Left colon (tissue), 2 donors: Measurements from ENCODE around the gene GNAI3. TPM values are rescaled to one million over a fixed set of nuclear protein-coding genes. Genes with fewer than 3 reads are reported as not detected.

ENCODE experiments used
- ATAC-seq: fragments of 200-7000 bp; cut with Tn5 transposase; one replicate; pipeline ENCODE4 v1.9.1; 2020; ENCODE audit warnings: mild to moderate bottlenecking, moderate library complexity
- DNase-seq, 2 donors: peaks; one replicate each; pipeline ENCODE4 v3.0.0-alpha.2; 2020
- intact Hi-C, 2 donors: fragments of 100-400 bp; cut with DNase I in 1 of 2; cut with micrococcal nuclease in 1 of 2; formaldehyde crosslinking; loops; one replicate each; pipeline versions ENCODE4 v1.11.2 to v1.14.0; 2022; cut with DNase I, micrococcal nuclease
- total RNA-seq, 2 donors: library from RNA; stranded (reverse); fragmentation: NEBNext Ultra II Directional; extraction: Animal tissue kit (Norgen Biotek cat#: 25700); gene quantifications; one replicate each; pipeline ENCODE4 v1.2.1, GENCODE V29; 2021
- donor health status: DM: no; HTN: no; CAD: no.
- donor health status: DM: yes; HTN: yes; CAD: no.

GNAI3 gene
- total RNA-seq, 2 donors from 2014 or later = 7.0 to 7.7 TPM

GRCh38 chr1:109521002-109521951 is 27.1 kb upstream of the GNAI3 start:
- DNase-seq (no peak), ATAC-seq (no peak)
- intact Hi-C loops = no loop called here

GRCh38 chr1:109522026-109522425 is 26.4 kb upstream of the GNAI3 start:
- intact Hi-C loops = no loop called here
- DNase-seq (no peak), ATAC-seq (no peak)

- intact Hi-C loops = no loop called here
- DNase-seq = no peak
- no peak for ATAC-seq
These were observed 24.7 kb upstream of the GNAI3 start for GRCh38 chr1:109523706-109524105.

- no peak for DNase-seq
- intact Hi-C loops = no loop called here
- ATAC-seq = no peak
These were observed 21.2 kb upstream of the GNAI3 start for GRCh38 chr1:109527098-109527811.

- no peak for ATAC-seq
- intact Hi-C loops = no loop called here
- DNase-seq = no peak
These were observed 20.3 kb upstream of the GNAI3 start for GRCh38 chr1:109527846-109528695.

DNA sequence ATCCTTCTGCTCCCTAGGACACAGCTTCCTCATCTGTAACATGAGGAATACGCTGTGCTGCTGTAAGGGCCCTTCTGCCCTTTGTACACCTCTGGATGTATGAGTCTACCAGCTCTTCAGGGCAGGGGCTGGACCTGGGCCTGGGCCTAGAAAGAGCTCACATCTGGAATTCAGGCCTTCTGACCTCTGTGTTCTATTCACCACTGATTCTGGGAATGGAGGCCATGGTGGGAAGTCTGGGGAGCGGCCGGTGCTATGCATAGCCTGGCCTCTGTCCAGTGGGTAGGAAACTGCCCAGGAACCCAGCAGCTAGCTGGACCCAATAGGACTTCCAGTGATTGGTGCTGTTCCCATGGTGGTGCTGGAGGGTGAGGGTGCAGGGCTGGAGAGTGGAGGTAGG is 19.7 kb upstream of the GNAI3 start:
- DNase-seq (no peak), ATAC-seq (no peak)
- intact Hi-C loops = no loop called here

- no peak for ATAC-seq
- intact Hi-C loops = loop anchor here (5.0 kb wide), 3 partner anchors 33 to 263 kb away; partner anchors contain the start of gene CYB561D1 (in 1 of the 2)
- no peak for DNase-seq
These were observed 18.4 kb upstream of the GNAI3 start for GRCh38 chr1:109529881-109530456.

DNA sequence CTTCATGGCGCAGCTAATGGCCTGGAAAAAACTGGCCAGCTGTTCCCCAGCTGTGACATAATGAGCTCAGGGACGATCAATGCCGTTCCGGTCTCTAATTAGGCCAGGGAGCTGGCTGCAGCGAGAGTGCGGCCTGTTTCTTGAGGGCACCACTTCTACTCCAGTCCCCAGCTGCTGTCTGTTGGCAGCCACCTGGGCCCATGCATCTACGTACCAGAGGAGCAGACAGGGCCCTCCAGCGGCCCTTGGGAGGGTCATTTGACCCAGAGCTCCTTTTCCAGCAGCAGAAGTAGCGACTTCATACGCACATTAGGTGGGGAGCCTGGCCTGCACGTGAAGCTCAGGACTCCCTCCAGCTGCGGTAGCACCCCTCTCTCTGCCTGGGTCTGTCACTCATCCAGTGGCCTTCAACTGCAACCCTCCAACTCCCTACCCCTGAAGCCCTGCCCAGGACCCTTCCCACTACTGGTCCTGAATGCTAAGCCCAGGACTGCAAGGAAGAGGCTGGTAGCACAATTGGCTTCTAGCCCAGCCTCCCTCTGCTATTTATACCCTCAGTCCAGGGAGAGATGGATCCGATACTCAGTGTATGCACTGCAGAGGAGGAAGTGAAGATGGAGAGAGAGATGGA is 17.8 kb upstream of the GNAI3 start:
- ATAC-seq = no peak

DNA sequence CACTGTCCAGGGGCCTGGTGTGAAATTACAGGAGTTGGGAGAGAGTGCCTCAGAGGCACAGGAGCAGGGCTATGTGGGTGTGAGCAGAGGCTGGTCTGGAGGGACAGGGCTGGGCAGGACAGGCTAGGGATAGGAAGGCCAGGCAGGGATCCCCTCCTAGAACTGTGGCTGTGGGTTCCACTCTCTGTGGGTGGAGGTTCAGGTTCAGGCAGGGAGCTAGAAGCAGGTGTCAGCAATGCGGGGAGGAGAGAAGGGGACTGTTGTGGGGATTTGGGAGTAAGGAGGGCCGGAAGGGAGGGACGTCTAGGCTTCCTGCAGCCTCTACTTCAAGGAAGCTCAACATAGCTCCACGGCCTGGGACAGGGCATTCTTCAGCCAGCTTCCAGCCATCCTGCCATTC is 17.0 kb upstream of the GNAI3 start:
- DNase-seq = no peak
- intact Hi-C loops = loop anchor here (5.0 kb wide), 3 partner anchors 34 to 264 kb away; partner anchors contain the start of gene CYB561D1 (in 1 of the 2)
- no peak for ATAC-seq

More for the DNA sequence above, 17.8 kb upstream of the GNAI3 start:
- DNase-seq = no peak
- intact Hi-C loops = loop anchor here (5.0 kb wide), 3 partner anchors 33 to 263 kb away; partner anchors contain the start of gene CYB561D1 (in 1 of the 2)

GRCh38 chr1:109531826-109532364 is 16.5 kb upstream of the GNAI3 start:
- ATAC-seq (no peak), DNase-seq (no peak)
- intact Hi-C loops = loop anchor here (5.0 kb wide), 3 partner anchors 35 to 265 kb away; partner anchors contain the start of gene CYB561D1 (in 1 of the 2)

- intact Hi-C loops = loop anchor here (5.0 kb wide), 3 partner anchors 35 to 265 kb away; partner anchors contain the start of gene CYB561D1 (in 1 of the 2)
- ATAC-seq (peak; percentile 94), DNase-seq (peak; percentile 70 to 80)
These were observed 15.9 kb upstream of the GNAI3 start for GRCh38 chr1:109532365-109533136.

DNA sequence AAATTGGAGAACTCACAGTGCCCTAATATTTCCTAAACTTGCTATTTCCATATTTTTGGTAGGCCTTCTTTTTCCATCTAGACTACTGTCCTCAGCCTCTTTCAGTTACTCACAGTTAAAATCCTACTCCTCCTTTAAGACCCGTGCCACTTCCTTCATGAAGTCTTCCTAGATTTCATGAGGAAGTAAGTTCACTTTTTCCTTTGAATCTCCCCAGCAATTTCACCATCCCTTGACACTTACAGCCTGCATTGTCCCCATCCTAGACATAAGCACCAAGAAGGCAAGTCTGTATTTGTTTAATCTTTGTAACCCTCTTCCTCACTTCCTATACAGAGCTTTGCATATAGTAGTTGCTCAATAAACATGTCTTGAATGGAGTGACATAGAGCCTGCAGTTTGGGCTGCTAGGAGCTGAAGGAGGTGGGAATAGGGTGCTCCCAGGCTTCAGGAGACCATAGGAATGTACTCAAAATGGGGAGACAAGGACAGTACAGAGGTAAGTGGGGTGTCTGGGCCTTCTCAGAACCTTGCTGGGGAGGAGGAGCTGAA is 14.0 kb upstream of the GNAI3 start:
- intact Hi-C loops = loop anchor here (5.0 kb wide), 3 partner anchors 37 to 267 kb away; partner anchors contain the start of gene CYB561D1 (in 1 of the 2)

DNA sequence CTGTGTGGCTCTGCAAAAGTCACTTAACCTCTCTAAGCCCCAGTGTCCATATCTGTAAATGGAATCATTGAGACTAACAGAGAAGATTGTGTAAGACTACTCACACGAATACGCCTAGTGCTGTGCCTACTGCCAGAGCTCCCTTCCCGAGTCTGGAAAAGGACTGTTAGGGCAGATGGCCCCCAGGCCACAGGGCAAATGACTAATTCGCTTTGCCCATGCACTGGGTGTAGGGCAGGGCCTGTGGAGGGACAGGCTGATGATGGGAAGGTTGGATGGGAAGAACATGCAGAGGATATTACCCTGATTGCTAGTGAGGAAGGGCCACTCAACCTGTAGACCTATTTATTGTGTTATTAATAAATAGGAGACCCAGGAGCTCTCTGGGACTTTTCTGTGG is 12.9 kb upstream of the GNAI3 start:
- ATAC-seq (no peak), DNase-seq (no peak)
- intact Hi-C loops = no loop called here

More for the DNA sequence above, 14.0 kb upstream of the GNAI3 start:
- DNase-seq = no peak
- ATAC-seq = no peak

GRCh38 chr1:109535971-109536491 is 12.4 kb upstream of the GNAI3 start:
- intact Hi-C loops = no loop called here
- DNase-seq = no peak
- ATAC-seq = no peak

- intact Hi-C loops = no loop called here
- no peak for ATAC-seq
- DNase-seq = no peak
These were observed 10.8 kb upstream of the GNAI3 start for GRCh38 chr1:109537450-109538178.
